Liver (tissue), 9 donors: ENCODE data around the gene IQGAP2. TPM values are rescaled to one million over a fixed set of nuclear protein-coding genes. Genes with fewer than 3 reads are reported as not detected.
"Not testable (repeated sequence)": the region's sequence is repeated elsewhere in the genome, so short reads cannot be mapped to it uniquely, and the experiment has no call there.

Experiments
- DNase-seq: peaks from one replicate; pipeline ENCODE4 v3.0.0-alpha.2; 2017; ENCODE audit warnings: low spot score
- H3K27ac ChIP-seq, 2 donors: one replicate each; pipeline ENCODE4 v1.7.0; 2013; ENCODE audit warnings: inconsistent platforms in 2 of 2, low read length in 2 of 2, control low read depth in 1 of 2, low read depth in 1 of 2, mild to moderate bottlenecking in 1 of 2
- H3K27me3 ChIP-seq, 4 donors: one replicate each; pipeline versions ENCODE4 v1.6.1 to v1.7.0; 2013; ENCODE audit warnings: low read length in 3 of 4, inconsistent platforms in 1 of 4, mild to moderate bottlenecking in 1 of 4, moderate library complexity in 1 of 4; ENCODE audit not compliant: control insufficient read depth in 4 of 4, insufficient read depth in 4 of 4
- H3K36me3 ChIP-seq, 4 donors: one replicate each; pipeline versions ENCODE4 v1.6.1 to v1.7.0; 2013; ENCODE audit warnings: low read length in 3 of 4, mild to moderate bottlenecking in 3 of 4, low read depth in 1 of 4, moderate library complexity in 1 of 4; ENCODE audit not compliant: control insufficient read depth in 4 of 4, insufficient read depth in 3 of 4
- H3K4me1 ChIP-seq, 4 donors: one replicate each; pipeline versions ENCODE4 v1.6.1 to v1.7.0; 2013; ENCODE audit warnings: low read length in 3 of 4, mild to moderate bottlenecking in 3 of 4, moderate library complexity in 1 of 4; ENCODE audit not compliant: control insufficient read depth in 4 of 4, insufficient read depth in 4 of 4
- H3K4me3 ChIP-seq, 3 donors: one replicate each; pipeline versions ENCODE4 v1.6.1 to v1.7.0; 2013; ENCODE audit warnings: low read length in 3 of 3, control low read depth in 1 of 3, low read depth in 1 of 3, mild to moderate bottlenecking in 1 of 3
- H3K9ac ChIP-seq, 2 donors: one replicate each; pipeline ENCODE4 v1.7.0; 2013; ENCODE audit warnings: low read length in 2 of 2, mild to moderate bottlenecking in 2 of 2, moderate library complexity in 2 of 2, control low read depth in 1 of 2, low read depth in 1 of 2
- H3K9me3 ChIP-seq, 4 donors: one replicate each; pipeline versions ENCODE4 v1.6.1 to v1.7.0; 2013; ENCODE audit warnings: low read length in 3 of 4; ENCODE audit not compliant: control insufficient read depth in 4 of 4
- EGR1 ChIP-seq, 2 donors: IDR thresholded peaks; 2 replicates each; pipeline ENCODE4 v1.6.1; 2016 to 2018; ENCODE audit warnings: antibody characterized with exemption in 2 of 2, low read depth in 2 of 2
- GABPA ChIP-seq, 2 donors: IDR thresholded peaks in 1 of 2; conservative IDR thresholded peaks in 1 of 2; 2 replicates each; pipeline ENCODE4 v1.6.1; 2016; ENCODE audit warnings: antibody characterized with exemption in 2 of 2, mild to moderate bottlenecking in 1 of 2, moderate library complexity in 1 of 2
- HNF4A ChIP-seq, 2 donors: conservative IDR thresholded peaks; 2 replicates each; pipeline ENCODE4 v1.6.1; 2016; ENCODE audit warnings: antibody characterized with exemption in 2 of 2, mild to moderate bottlenecking in 2 of 2
- JUND ChIP-seq, 2 donors: IDR thresholded peaks; 2 replicates each; pipeline ENCODE4 v1.6.1; 2016; ENCODE audit warnings: antibody characterized with exemption in 2 of 2
- NR2F2 ChIP-seq: IDR thresholded peaks from 2 replicates; pipeline ENCODE4 v1.6.1; 2016; ENCODE audit warnings: antibody characterized with exemption
- RXRA ChIP-seq, 2 donors: IDR thresholded peaks; 2 replicates each; pipeline ENCODE4 v1.6.1; 2017 to 2018; ENCODE audit warnings: antibody characterized with exemption in 2 of 2, mild to moderate bottlenecking in 1 of 2
- SP1 ChIP-seq: IDR thresholded peaks from 2 replicates; pipeline ENCODE4 v1.6.1; 2018; ENCODE audit warnings: antibody characterized with exemption, mild to moderate bottlenecking
- TAF1 ChIP-seq: conservative IDR thresholded peaks from 2 replicates; pipeline ENCODE4 v1.6.1; 2016; ENCODE audit warnings: antibody characterized with exemption, mild to moderate bottlenecking
- YY1 ChIP-seq: IDR thresholded peaks from 2 replicates; pipeline ENCODE4 v1.6.1; 2016; ENCODE audit warnings: antibody characterized with exemption, mild to moderate bottlenecking
- WGBS: extraction: QIAGEN DNeasy Blood & Tissue Kit; methylation state at CpG from one replicate; pipeline ENCODE4 v1.1.7; 2013; 5-methylcytosine and 5-hydroxymethylcytosine counted together
- polyA plus RNA-seq, 2 donors: library from polyadenylated mRNA; stranded (reverse) in 1 of 2; unstranded in 1 of 2; fragments of 200-250 nt in 1 of 2; fragments of >200 nt in 1 of 2; fragmentation: Nextera tagmentation in 1 of 2; extraction: Ambion mirVana in 1 of 2; gene quantifications; one replicate each; pipeline versions ENCODE4 v1.2.1 to v1.2.3, GENCODE V29; 2013 to 2015
- total RNA-seq, 2 donors: library from RNA; depleted of rRNA; stranded (reverse); fragments of >200 nt; gene quantifications; one replicate each; pipeline ENCODE4 v1.2.3, GENCODE V29; 2014
- TF ChIP-seq, protein P1 (sequence below): IDR thresholded peaks from 2 replicates; pipeline ENCODE4 v1.6.1; 2016; ENCODE audit warnings: antibody characterized with exemption, mild to moderate bottlenecking
- TF ChIP-seq, protein P2 (sequence below): IDR thresholded peaks from 2 replicates; pipeline ENCODE4 v1.6.1; 2016; ENCODE audit warnings: antibody characterized with exemption
- TF ChIP-seq, protein P3 (sequence below): fragments of 150-350 bp; IDR thresholded peaks from 2 replicates; pipeline ENCODE4 v1.5.1; 2017; ENCODE audit warnings: improper control_type of control experiment, low read depth, low read length; ENCODE audit not compliant: missing input control
- TF ChIP-seq, protein P4 (sequence below): IDR thresholded peaks from 2 replicates; pipeline ENCODE4 v1.6.1; 2016; ENCODE audit warnings: antibody characterized with exemption
- TF ChIP-seq, protein P5 (sequence below): IDR thresholded peaks from 2 replicates; pipeline ENCODE4 v1.6.1; 2016; ENCODE audit warnings: antibody characterized with exemption
- donor health status: healthy.
- donor health status: healthy.
- donor health status: healthy.
- donor health status: healthy.
- donor health status: healthy.

IQGAP2 gene
- total and polyA plus RNA-seq, 4 donors = 41.5 to 205 (median 102) TPM

DNA sequence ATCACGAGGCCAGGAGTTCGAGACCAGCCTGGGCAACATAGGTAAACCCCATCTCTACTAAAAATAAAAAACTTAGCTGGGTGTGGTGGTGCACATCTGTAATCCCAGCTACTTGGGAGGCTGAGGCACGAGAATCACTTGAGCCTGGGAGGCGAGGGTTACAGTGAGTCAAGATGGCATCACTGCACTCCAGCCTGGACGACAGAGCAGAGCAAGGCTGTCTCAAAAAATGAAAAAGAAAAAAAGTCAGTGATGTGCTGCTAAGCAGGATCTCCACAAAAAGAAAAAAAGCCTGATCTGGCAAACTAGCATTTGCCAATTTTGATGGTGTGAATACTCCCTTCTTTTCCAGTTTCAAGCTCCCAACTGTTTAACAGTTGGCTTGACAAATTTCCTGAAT lies 334.8 kb downstream of the IQGAP2 start:
- H3K4me3 ChIP-seq = no peak overlapping the region
- H3K9me3 ChIP-seq = no peaks in the 10 kb centered on the region
- H3K36me3 ChIP-seq = no peaks in the 10 kb centered on the region
- no peaks in the 10 kb centered on the region for H3K4me1 ChIP-seq
- 93% methylated on average over 5 of the region's 5 CpGs for WGBS
- no peak overlapping the region for H3K27ac ChIP-seq
- H3K9ac ChIP-seq = no peak overlapping the region
- no peak for DNase-seq
- TF ChIP-seq JUND (IDR thresholded peaks at IDR 0.05) = no peak
- TF ChIP-seq, protein P1, sequence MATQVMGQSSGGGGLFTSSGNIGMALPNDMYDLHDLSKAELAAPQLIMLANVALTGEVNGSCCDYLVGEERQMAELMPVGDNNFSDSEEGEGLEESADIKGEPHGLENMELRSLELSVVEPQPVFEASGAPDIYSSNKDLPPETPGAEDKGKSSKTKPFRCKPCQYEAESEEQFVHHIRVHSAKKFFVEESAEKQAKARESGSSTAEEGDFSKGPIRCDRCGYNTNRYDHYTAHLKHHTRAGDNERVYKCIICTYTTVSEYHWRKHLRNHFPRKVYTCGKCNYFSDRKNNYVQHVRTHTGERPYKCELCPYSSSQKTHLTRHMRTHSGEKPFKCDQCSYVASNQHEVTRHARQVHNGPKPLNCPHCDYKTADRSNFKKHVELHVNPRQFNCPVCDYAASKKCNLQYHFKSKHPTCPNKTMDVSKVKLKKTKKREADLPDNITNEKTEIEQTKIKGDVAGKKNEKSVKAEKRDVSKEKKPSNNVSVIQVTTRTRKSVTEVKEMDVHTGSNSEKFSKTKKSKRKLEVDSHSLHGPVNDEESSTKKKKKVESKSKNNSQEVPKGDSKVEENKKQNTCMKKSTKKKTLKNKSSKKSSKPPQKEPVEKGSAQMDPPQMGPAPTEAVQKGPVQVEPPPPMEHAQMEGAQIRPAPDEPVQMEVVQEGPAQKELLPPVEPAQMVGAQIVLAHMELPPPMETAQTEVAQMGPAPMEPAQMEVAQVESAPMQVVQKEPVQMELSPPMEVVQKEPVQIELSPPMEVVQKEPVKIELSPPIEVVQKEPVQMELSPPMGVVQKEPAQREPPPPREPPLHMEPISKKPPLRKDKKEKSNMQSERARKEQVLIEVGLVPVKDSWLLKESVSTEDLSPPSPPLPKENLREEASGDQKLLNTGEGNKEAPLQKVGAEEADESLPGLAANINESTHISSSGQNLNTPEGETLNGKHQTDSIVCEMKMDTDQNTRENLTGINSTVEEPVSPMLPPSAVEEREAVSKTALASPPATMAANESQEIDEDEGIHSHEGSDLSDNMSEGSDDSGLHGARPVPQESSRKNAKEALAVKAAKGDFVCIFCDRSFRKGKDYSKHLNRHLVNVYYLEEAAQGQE = no peak
- TF ChIP-seq, protein P2, sequence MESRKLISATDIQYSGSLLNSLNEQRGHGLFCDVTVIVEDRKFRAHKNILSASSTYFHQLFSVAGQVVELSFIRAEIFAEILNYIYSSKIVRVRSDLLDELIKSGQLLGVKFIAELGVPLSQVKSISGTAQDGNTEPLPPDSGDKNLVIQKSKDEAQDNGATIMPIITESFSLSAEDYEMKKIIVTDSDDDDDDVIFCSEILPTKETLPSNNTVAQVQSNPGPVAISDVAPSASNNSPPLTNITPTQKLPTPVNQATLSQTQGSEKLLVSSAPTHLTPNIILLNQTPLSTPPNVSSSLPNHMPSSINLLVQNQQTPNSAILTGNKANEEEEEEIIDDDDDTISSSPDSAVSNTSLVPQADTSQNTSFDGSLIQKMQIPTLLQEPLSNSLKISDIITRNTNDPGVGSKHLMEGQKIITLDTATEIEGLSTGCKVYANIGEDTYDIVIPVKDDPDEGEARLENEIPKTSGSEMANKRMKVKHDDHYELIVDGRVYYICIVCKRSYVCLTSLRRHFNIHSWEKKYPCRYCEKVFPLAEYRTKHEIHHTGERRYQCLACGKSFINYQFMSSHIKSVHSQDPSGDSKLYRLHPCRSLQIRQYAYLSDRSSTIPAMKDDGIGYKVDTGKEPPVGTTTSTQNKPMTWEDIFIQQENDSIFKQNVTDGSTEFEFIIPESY = no peak
- TF ChIP-seq TAF1 = no peak
- H3K27me3 ChIP-seq = no peaks in the 10 kb centered on the region

DNA sequence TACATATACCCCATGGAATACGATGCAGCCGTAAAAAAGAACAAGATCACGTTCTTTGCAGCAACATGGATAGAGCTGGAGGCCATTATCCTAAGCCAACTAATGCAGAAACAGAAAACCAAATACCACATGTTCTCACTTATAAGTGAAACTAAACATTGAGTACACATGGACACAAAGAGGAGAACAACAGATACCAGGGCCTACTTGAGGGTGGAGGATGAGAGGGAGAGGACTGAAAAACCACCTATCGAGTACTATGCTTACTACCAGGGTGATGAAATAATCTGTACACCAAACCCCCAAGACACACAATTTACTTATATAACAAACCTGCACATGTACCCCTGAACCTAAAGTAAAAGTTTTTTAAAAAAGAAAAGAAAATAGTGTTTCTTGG lies 338.4 kb downstream of the IQGAP2 start:
- H3K36me3 ChIP-seq, H3K4me3 ChIP-seq, DNase-seq, H3K27me3 ChIP-seq, H3K9ac ChIP-seq, H3K4me1 ChIP-seq, H3K27ac ChIP-seq, H3K9me3 ChIP-seq: not testable (repeated sequence)
- 95% methylated on average over 4 of the region's 4 CpGs for WGBS

DNA sequence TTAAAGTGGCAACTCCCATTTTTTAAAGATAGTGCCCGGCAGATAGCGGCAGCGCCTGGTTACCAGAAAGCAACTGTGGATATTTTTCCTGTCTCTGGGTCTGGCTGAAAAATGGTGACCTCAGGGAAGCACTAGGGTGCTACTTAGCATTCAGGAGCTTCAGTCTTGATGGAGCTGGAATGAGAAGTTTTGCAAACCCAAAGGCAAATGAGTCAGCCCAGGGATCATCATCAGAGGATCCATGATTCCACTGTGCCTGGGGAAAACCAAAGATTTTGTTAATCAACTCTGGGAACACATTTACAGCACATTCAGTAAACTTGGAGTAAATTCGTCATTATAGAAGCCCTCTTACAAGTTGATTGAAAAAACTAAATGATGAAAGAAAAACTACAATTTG lies 339.5 kb downstream of the IQGAP2 start:
- Histone ChIP-seq H3K27me3 (no peaks in the 10 kb centered on the region), H3K27ac (no peak overlapping the region), H3K4me1 (no peaks in the 10 kb centered on the region), H3K36me3 (no peaks in the 10 kb centered on the region), H3K9ac (no peak overlapping the region), H3K4me3 (no peak overlapping the region), H3K9me3 (no peaks in the 10 kb centered on the region)
- 90% methylated on average over 4 of the region's 4 CpGs for WGBS
- TF ChIP-seq JUND (IDR thresholded peaks at IDR 0.05) (no peak), SP1 (no peak), GABPA (IDR thresholded peaks at IDR 0.05 in 1 of 2, conservative IDR thresholded peaks at IDR 0.05 in 1 of 2) (no peak), YY1 (no peak), HNF4A (conservative IDR thresholded peaks at IDR 0.05) (no peak), TAF1 (no peak), NR2F2 (no peak), EGR1 (IDR thresholded peaks at IDR 0.05; ENCODE audit: low read depth in 2 of 2) (no peak), RXRA (IDR thresholded peaks at IDR 0.05) (no peak)
- TF ChIP-seq, protein P3, sequence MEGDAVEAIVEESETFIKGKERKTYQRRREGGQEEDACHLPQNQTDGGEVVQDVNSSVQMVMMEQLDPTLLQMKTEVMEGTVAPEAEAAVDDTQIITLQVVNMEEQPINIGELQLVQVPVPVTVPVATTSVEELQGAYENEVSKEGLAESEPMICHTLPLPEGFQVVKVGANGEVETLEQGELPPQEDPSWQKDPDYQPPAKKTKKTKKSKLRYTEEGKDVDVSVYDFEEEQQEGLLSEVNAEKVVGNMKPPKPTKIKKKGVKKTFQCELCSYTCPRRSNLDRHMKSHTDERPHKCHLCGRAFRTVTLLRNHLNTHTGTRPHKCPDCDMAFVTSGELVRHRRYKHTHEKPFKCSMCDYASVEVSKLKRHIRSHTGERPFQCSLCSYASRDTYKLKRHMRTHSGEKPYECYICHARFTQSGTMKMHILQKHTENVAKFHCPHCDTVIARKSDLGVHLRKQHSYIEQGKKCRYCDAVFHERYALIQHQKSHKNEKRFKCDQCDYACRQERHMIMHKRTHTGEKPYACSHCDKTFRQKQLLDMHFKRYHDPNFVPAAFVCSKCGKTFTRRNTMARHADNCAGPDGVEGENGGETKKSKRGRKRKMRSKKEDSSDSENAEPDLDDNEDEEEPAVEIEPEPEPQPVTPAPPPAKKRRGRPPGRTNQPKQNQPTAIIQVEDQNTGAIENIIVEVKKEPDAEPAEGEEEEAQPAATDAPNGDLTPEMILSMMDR = no peak
- TF ChIP-seq, protein P4, sequence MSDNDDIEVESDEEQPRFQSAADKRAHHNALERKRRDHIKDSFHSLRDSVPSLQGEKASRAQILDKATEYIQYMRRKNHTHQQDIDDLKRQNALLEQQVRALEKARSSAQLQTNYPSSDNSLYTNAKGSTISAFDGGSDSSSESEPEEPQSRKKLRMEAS = no peak
- TF ChIP-seq, protein P1 = no peak
- TF ChIP-seq, protein P5, sequence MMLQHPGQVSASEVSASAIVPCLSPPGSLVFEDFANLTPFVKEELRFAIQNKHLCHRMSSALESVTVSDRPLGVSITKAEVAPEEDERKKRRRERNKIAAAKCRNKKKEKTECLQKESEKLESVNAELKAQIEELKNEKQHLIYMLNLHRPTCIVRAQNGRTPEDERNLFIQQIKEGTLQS = no peak
- DNase-seq = no peak
